Glutamatergic neuron (in vitro differentiated cells): ENCODE results near the gene TRIP11. TPM values are rescaled to one million over a fixed set of nuclear protein-coding genes. Genes with fewer than 3 reads are reported as not detected.

Source experiments
- DNase-seq: peaks from one replicate; pipeline ENCODE4 v3.0.0; 2022
- H3K27ac Mint-ChIP-seq: one replicate; pipeline ENCODE4 v1.8.0; 2020; ENCODE audit warnings: mild to moderate bottlenecking, mixed read lengths, inconsistent platforms; ENCODE audit not compliant: unreplicated experiment
- H3K27me3 Mint-ChIP-seq: one replicate; pipeline ENCODE4 v1.8.0; 2020; ENCODE audit warnings: mild to moderate bottlenecking, moderate library complexity, mixed read lengths, inconsistent platforms; ENCODE audit not compliant: unreplicated experiment
- H3K36me3 Mint-ChIP-seq: one replicate; pipeline ENCODE4 v1.8.0; 2020; ENCODE audit warnings: mild to moderate bottlenecking, mixed read lengths, inconsistent platforms; ENCODE audit not compliant: unreplicated experiment
- H3K4me1 Mint-ChIP-seq: one replicate; pipeline ENCODE4 v1.8.0; 2020; ENCODE audit warnings: mild to moderate bottlenecking, low read depth, mixed read lengths, inconsistent platforms; ENCODE audit not compliant: unreplicated experiment
- H3K4me3 Mint-ChIP-seq: one replicate; pipeline ENCODE4 v1.8.0; 2020; ENCODE audit warnings: mild to moderate bottlenecking, mixed read lengths, inconsistent platforms; ENCODE audit not compliant: unreplicated experiment
- H3K9me3 Mint-ChIP-seq: one replicate; pipeline ENCODE4 v1.8.0; 2020; ENCODE audit warnings: mild to moderate bottlenecking, moderate library complexity, mixed read lengths, inconsistent platforms; ENCODE audit not compliant: unreplicated experiment
- total RNA-seq: library from RNA; stranded (reverse); fragmentation: NEBNext Ultra II Directional; extraction: Animal tissue kit (Norgen Biotek cat#: 25700); gene quantifications from one replicate; pipeline ENCODE4 v1.2.1, GENCODE V29; 2021; ENCODE audit not compliant: unreplicated experiment
- TF ChIP-seq, protein P1 (sequence below): fragments of 200-600 bp; sonication (generic); IDR thresholded peaks from one replicate; pipeline ENCODE4 v1.5.0; 2021; ENCODE audit not compliant: partially characterized antibody, unreplicated experiment

TRIP11 gene
- total RNA-seq, 1 donor from 2014 or later, result 33.8 TPM

DNA sequence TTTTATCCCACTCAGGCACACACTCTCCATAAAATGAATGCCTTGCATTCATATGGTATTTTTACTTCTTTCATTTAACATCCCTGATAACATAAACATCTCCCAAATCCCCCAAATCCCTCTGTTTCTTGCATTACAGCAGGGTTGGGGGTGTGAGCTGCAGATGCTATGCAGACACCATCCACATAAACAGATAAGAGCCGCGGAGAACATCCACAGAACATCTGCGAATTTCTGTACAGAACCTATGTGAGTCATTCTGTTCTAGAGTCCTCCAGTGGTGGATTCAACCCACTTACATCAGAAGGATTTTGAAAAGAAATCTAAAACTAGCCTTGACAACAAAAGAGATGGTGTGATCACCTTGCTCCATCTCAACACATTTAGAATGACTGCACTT lies 112.7 kb downstream of the TRIP11 start:
- Mint-ChIP-seq H3K27me3 (peaks cover 2% of the 10 kb centered on the region), H3K27ac (no peak overlapping the region), H3K4me3 (no peak overlapping the region), H3K9me3 (no peaks in the 10 kb centered on the region), H3K4me1 (peaks cover 1% of the 10 kb centered on the region), H3K36me3 (no peaks in the 10 kb centered on the region)
- DNase-seq, result no peak
- TF ChIP-seq, protein P1, sequence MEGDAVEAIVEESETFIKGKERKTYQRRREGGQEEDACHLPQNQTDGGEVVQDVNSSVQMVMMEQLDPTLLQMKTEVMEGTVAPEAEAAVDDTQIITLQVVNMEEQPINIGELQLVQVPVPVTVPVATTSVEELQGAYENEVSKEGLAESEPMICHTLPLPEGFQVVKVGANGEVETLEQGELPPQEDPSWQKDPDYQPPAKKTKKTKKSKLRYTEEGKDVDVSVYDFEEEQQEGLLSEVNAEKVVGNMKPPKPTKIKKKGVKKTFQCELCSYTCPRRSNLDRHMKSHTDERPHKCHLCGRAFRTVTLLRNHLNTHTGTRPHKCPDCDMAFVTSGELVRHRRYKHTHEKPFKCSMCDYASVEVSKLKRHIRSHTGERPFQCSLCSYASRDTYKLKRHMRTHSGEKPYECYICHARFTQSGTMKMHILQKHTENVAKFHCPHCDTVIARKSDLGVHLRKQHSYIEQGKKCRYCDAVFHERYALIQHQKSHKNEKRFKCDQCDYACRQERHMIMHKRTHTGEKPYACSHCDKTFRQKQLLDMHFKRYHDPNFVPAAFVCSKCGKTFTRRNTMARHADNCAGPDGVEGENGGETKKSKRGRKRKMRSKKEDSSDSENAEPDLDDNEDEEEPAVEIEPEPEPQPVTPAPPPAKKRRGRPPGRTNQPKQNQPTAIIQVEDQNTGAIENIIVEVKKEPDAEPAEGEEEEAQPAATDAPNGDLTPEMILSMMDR, result no peak

DNA sequence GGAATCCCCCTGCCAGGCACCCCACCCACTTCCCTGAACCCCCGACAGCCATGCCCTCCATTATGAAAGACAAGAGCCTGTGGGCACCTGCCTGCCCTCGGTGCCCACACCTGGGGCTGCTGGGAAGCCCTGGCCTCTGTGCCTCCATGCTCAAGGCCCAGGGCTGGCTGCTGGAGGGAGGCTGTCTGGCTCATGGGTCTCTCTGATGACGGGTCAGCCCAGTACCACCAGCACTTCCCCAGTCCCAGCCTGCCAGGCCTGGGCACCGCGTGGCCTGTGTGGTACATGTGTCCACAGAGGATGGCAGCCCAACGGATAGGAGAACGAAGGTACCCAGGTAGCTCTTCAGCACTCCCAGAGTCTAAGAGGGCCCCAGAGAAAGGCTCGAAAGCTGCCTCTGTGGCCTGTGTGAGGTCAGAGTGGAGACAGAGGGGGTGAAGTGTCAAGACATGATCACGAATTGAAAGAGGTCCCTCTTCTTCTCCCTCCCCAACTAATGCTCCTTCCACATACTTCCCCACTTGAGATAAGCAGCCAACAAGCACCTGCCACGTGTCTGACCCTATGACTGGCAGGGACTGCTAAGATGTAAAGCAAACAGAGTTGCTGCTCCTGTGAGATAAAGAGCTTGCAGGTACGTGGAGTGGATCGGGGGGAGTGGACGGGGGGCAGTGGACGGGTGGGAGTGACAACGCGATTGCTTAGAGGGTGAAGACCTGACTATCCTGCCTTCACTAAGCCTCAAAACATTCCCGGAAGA lies 113.5 kb downstream of the TRIP11 start:
- Mint-ChIP-seq H3K36me3 (no peaks in the 10 kb centered on the region), H3K4me1 (peaks cover 1% of the 10 kb centered on the region), H3K27ac (no peak overlapping the region), H3K4me3 (no peak overlapping the region), H3K9me3 (no peaks in the 10 kb centered on the region), H3K27me3 (peaks cover 2% of the 10 kb centered on the region)
- no peak for DNase-seq
- TF ChIP-seq, protein P1, result no peak

DNA sequence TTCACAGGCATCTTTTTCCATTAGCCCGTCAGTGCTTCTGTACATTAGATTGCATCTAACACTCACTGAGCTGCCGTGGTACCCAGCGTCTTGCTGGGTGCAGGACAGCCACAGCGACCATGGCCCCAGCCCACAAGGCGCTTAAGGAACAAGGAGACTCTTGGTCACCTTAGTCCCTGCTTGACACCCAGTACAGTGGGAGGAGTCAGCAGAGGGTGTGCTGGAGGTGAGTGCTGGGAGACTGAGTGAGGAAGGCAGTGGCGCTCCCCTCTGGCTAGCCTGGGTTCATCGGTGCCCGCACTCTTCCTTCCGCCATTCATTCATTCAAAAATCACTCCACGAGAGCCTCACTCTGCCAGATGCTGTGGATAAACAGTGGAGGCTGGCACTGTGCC lies 114.1 kb downstream of the TRIP11 start:
- Mint-ChIP-seq H3K36me3 (no peaks in the 10 kb centered on the region), H3K9me3 (no peaks in the 10 kb centered on the region)
- no peak for DNase-seq

DNA sequence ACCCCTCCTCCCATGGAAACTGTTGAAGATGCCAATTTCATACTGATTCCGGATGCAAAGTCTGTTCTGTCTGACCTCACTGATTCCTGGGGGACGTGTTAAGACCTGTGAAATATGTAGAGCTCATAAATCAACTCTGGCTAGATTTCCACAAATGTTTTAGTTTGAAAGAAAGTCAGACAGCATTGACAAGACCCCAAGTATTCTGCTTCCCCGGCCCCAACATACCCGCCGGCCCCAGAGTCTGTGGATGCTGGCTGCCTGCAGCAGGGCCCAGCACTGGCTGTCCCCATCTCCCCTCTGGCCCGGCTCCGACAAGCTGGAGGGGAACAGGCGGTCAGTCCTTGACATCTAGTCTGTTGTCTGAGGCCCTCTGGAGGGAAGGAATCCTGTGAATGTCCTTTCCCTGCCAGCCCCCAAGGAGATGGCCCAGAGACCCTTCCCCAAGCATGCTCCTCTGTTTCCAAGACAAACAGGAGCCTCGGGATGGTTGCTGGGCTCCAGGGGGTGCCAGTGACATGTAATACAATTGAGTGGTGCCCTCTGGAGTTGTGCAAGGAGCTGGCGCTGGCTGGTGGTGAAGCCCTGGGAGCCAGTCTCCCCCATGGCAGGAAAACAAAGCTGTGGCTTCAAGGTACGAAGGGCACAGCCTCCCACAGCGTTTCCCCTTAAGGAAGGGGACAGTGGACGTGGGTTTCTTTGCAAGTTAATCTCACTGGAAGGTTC lies 114.7 kb downstream of the TRIP11 start:
- Mint-ChIP-seq H3K27me3 (peaks cover 2% of the 10 kb centered on the region), H3K27ac (no peak overlapping the region), H3K36me3 (no peaks in the 10 kb centered on the region), H3K9me3 (no peaks in the 10 kb centered on the region), H3K4me3 (no peak overlapping the region), H3K4me1 (peaks cover 1% of the 10 kb centered on the region)
- DNase-seq, result no peak
- TF ChIP-seq, protein P1, result no peak

More for the DNA sequence above, 114.1 kb downstream of the TRIP11 start:
- TF ChIP-seq, protein P1, result no peak
- no peak overlapping the region for H3K4me3 Mint-ChIP-seq
- peaks cover 2% of the 10 kb centered on the region for H3K27me3 Mint-ChIP-seq
- H3K27ac Mint-ChIP-seq, result no peak overlapping the region
- peaks cover 1% of the 10 kb centered on the region for H3K4me1 Mint-ChIP-seq

DNA sequence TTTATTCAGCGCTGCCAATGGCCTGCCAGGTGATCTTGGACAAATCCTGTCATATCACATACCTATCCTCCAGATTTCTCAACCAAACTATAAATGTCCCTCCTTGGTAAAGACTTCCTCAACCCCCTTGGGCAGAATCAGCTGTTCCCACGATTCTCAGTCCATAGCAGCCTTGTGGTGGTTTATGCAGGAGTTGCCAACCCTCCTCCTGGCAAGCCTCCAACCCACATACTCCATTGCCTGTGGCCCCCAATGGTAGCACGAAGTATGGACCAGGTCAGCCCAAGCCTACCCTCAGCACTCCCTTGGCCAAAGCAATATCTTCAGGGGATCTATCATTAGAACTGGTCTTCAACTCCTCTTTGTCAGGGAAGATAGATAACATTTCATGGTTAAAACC lies 119.3 kb downstream of the TRIP11 start:
- no peaks in the 10 kb centered on the region for H3K9me3 Mint-ChIP-seq
- H3K4me3 Mint-ChIP-seq, result no peak overlapping the region
- H3K4me1 Mint-ChIP-seq, result peaks cover 1% of the 10 kb centered on the region
- no peak for DNase-seq
- no peaks in the 10 kb centered on the region for H3K36me3 Mint-ChIP-seq
- TF ChIP-seq, protein P1, result no peak
- H3K27me3 Mint-ChIP-seq, result peaks cover 3% of the 10 kb centered on the region
- no peak overlapping the region for H3K27ac Mint-ChIP-seq
